Neural crest cell (in vitro differentiated cells): ENCODE measurements around the gene PXMP4. TPM values are rescaled to one million over a fixed set of nuclear protein-coding genes. Genes with fewer than 3 reads are reported as not detected.
"Not testable (repeated sequence)": the region's sequence is repeated elsewhere in the genome, so short reads cannot be mapped to it uniquely, and the experiment has no call there.

Experiments used
- DNase-seq: peaks from one replicate; pipeline ENCODE4 v3.0.0; 2021; ENCODE audit warnings: low read depth, mixed read lengths, low spot score
- H3K27ac Mint-ChIP-seq: one replicate; pipeline ENCODE4 v1.8.0; 2021; ENCODE audit warnings: mild to moderate bottlenecking, mixed read lengths; ENCODE audit not compliant: unreplicated experiment
- H3K27me3 Mint-ChIP-seq: 2 replicates; pipeline ENCODE4 v1.8.0; 2021; ENCODE audit warnings: low read depth, mild to moderate bottlenecking, mixed read lengths
- H3K36me3 Mint-ChIP-seq: 2 replicates; pipeline ENCODE4 v1.8.0; 2021; ENCODE audit warnings: low read depth, mild to moderate bottlenecking, mixed read lengths
- H3K4me1 Mint-ChIP-seq: 2 replicates; pipeline ENCODE4 v1.8.0; 2021; ENCODE audit warnings: mixed read lengths
- H3K4me3 Mint-ChIP-seq: one replicate; pipeline ENCODE4 v1.8.0; 2021; ENCODE audit warnings: mild to moderate bottlenecking, mixed read lengths
- H3K9me3 Mint-ChIP-seq: 2 replicates; pipeline ENCODE4 v1.8.0; 2021; ENCODE audit warnings: mixed read lengths
- total RNA-seq: library from RNA; stranded (reverse); gene quantifications from 2 replicates; pipeline ENCODE4 v1.2.1, GENCODE V29; 2021
- TF ChIP-seq, protein P1 (sequence below): fragments of 200-600 bp; sonication (generic); conservative IDR thresholded peaks from 2 replicates; pipeline ENCODE4 v1.5.0; 2021; ENCODE audit warnings: antibody characterized with exemption, mild to moderate bottlenecking

The PXMP4 gene
- total RNA-seq, 1 donor from 2014 or later: 5.2 TPM

GRCh38 chr20:33701629-33702450, 18.3 kb downstream of the PXMP4 start:
- TF ChIP-seq, protein P1, sequence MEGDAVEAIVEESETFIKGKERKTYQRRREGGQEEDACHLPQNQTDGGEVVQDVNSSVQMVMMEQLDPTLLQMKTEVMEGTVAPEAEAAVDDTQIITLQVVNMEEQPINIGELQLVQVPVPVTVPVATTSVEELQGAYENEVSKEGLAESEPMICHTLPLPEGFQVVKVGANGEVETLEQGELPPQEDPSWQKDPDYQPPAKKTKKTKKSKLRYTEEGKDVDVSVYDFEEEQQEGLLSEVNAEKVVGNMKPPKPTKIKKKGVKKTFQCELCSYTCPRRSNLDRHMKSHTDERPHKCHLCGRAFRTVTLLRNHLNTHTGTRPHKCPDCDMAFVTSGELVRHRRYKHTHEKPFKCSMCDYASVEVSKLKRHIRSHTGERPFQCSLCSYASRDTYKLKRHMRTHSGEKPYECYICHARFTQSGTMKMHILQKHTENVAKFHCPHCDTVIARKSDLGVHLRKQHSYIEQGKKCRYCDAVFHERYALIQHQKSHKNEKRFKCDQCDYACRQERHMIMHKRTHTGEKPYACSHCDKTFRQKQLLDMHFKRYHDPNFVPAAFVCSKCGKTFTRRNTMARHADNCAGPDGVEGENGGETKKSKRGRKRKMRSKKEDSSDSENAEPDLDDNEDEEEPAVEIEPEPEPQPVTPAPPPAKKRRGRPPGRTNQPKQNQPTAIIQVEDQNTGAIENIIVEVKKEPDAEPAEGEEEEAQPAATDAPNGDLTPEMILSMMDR: no peak
- Mint-ChIP-seq H3K27me3 (no peaks in the 10 kb centered on the region), H3K27ac (no peak overlapping the region), H3K4me1 (peaks cover 6% of the 10 kb centered on the region), H3K9me3 (peaks cover 5% of the 10 kb centered on the region), H3K4me3 (no peak overlapping the region), H3K36me3 (peaks cover 13% of the 10 kb centered on the region)
- no peak for DNase-seq

- H3K4me3 Mint-ChIP-seq, H3K27ac Mint-ChIP-seq, H3K4me1 Mint-ChIP-seq, H3K9me3 Mint-ChIP-seq, DNase-seq, H3K27me3 Mint-ChIP-seq: not testable (repeated sequence)
- H3K36me3 Mint-ChIP-seq: peaks cover 13% of the 10 kb centered on the region
Observed at GRCh38 chr20:33700696-33701441, 19.2 kb downstream of the PXMP4 start.

- H3K4me3 Mint-ChIP-seq, H3K27ac Mint-ChIP-seq, DNase-seq, H3K27me3 Mint-ChIP-seq, H3K9me3 Mint-ChIP-seq: not testable (repeated sequence)
- H3K4me1 Mint-ChIP-seq: peaks cover 15% of the 10 kb centered on the region
- peaks cover 13% of the 10 kb centered on the region for H3K36me3 Mint-ChIP-seq
Observed at GRCh38 chr20:33698966-33699365, 21.1 kb downstream of the PXMP4 start.

DNA sequence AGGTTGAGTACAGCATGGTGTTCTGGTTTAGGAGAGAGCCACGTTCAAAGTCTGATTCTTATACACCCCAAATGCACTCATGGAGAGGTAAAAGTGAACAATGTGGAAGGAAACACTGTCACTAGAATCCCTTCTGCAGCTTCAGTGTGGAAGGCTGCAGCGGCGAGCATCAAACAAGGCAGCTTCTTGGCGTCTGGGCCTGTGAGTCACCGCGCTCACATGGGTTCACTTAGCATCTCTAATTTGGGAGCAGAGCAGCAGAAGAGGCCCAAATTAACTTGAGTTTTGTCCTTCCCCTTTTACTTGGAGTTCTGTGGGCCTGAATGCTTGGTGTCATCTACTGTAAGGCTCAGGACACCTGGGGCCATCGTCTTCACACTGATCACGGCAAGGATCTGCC, 23.0 kb downstream of the PXMP4 start:
- Mint-ChIP-seq H3K4me1 (peaks cover 25% of the 10 kb centered on the region), H3K4me3 (peak overlapping the region; percentile 27), H3K27ac (no peak overlapping the region), H3K27me3 (no peaks in the 10 kb centered on the region), H3K9me3 (peaks cover 5% of the 10 kb centered on the region), H3K36me3 (peaks cover 13% of the 10 kb centered on the region)
- no peak for DNase-seq
- TF ChIP-seq, protein P1: no peak

DNA sequence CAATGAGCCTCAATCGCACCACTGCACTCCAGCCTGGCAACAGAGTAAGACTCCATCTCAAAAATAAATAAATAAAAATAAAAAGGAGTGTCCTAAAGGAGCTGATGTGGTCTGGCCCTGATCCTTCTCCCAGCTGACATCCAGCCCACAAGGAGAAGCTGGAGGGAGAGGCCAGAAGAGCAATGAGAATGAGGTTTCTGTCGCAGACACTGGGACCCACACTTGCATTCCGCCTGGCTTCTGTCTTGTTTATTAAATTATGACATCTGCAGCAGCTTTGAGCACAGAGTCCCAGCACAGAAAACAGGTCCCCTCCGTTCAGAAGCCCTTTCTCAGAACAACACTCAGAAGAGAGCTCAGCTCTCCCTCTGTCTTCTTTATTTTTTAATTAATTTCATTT, 23.7 kb downstream of the PXMP4 start:
- TF ChIP-seq, protein P1: no peak
- peaks cover 25% of the 10 kb centered on the region for H3K4me1 Mint-ChIP-seq
- peaks cover 9% of the 10 kb centered on the region for H3K36me3 Mint-ChIP-seq
- H3K27ac Mint-ChIP-seq: no peak overlapping the region
- DNase-seq: no peak
- H3K9me3 Mint-ChIP-seq: peaks cover 2% of the 10 kb centered on the region
- no peak overlapping the region for H3K4me3 Mint-ChIP-seq
- H3K27me3 Mint-ChIP-seq: no peaks in the 10 kb centered on the region

DNA sequence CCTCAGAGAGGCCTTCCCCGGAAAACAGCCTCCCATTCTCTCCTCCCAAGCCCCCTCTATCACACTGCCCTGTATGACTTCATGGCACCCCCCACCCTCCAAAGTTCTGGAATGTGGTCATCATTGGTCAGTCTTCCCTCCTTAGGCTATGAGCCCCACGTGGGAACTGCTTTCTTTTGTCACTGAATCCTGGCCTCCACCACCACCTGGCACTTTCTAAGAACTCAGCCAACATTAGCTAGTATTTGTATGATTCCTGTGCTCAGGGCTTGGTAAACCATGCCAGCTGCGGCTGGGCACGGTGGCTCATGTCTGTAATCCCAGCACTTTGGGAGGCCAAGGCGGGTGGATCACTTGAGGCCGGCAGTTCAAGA, 25.5 kb downstream of the PXMP4 start:
- peaks cover 9% of the 10 kb centered on the region for H3K36me3 Mint-ChIP-seq
- no peak overlapping the region for H3K4me3 Mint-ChIP-seq
- TF ChIP-seq, protein P1: no peak
- H3K27me3 Mint-ChIP-seq: no peaks in the 10 kb centered on the region
- H3K9me3 Mint-ChIP-seq: peaks cover 2% of the 10 kb centered on the region
- DNase-seq: no peak
- peaks cover 32% of the 10 kb centered on the region for H3K4me1 Mint-ChIP-seq
- peak overlapping the region; percentile 83 for H3K27ac Mint-ChIP-seq
